ENCODE data around the gene RAB3A.

RAB3A gene

GRCh38 chr19:18193388-18194180, 10.3 kb downstream of the RAB3A start:
- no peak for TF ChIP-seq CTCF (IDR thresholded peaks at IDR 0.05)

GRCh38 chr19:18192673-18193387, 11.0 kb downstream of the RAB3A start, which contains the start of gene MPV17L2:
MPV17L2 (plus strand) TSS chr19:18193218; CDS start chr19:18193282, 64 bp downstream.
- no peak for TF ChIP-seq CTCF (IDR thresholded peaks at IDR 0.05)

- TF ChIP-seq CTCF (IDR thresholded peaks at IDR 0.05) = no peak
These were observed 12.2 kb downstream of the RAB3A start for GRCh38 chr19:18191640-18192062.

GRCh38 chr19:18190278-18190677, 13.6 kb downstream of the RAB3A start:
- no peak for TF ChIP-seq CTCF (IDR thresholded peaks at IDR 0.05)

GRCh38 chr19:18185538-18185937, 18.3 kb downstream of the RAB3A start:
- no peak for TF ChIP-seq CTCF (IDR thresholded peaks at IDR 0.05)

GRCh38 chr19:18183529-18183928, 20.3 kb downstream of the RAB3A start:
- no peak for TF ChIP-seq CTCF (IDR thresholded peaks at IDR 0.05)

- TF ChIP-seq CTCF (IDR thresholded peaks at IDR 0.05) = no peak
These were observed 23.9 kb downstream of the RAB3A start for GRCh38 chr19:18179957-18180356.

Data from LNCAP (cell line).